Measurements from ENCODE around the gene SCIMP.
"Not testable (repeated sequence)": the region's sequence is repeated elsewhere in the genome, so short reads cannot be mapped to it uniquely, and the experiment has no call there.

The SCIMP gene

GRCh38 chr17:5184288-5184687 is 50.4 kb downstream of the SCIMP start:
- no peak for DNase-seq (ENCODE audit: low spot score)

- no peak for DNase-seq (ENCODE audit: low spot score)
These were observed 51.3 kb downstream of the SCIMP start for GRCh38 chr17:5183410-5183793.

- no peak for DNase-seq (ENCODE audit: low spot score)
These were observed 51.9 kb downstream of the SCIMP start for GRCh38 chr17:5182597-5183409.

- DNase-seq (ENCODE audit: low spot score), result no peak
These were observed 53.0 kb downstream of the SCIMP start for GRCh38 chr17:5181509-5182305.

- DNase-seq (ENCODE audit: low spot score), result no peak
These were observed 55.7 kb downstream of the SCIMP start for GRCh38 chr17:5179003-5179402.

GRCh38 chr17:5175027-5175426 is 59.6 kb downstream of the SCIMP start:
- not testable (repeated sequence) for DNase-seq (ENCODE audit: low spot score)

- not testable (repeated sequence) for DNase-seq (ENCODE audit: low spot score)
These were observed 68.7 kb downstream of the SCIMP start for GRCh38 chr17:5165791-5166564.

- no peak for DNase-seq (ENCODE audit: low spot score)
These were observed 70.2 kb downstream of the SCIMP start for GRCh38 chr17:5164436-5164835.

GRCh38 chr17:5161793-5162192 is 72.9 kb downstream of the SCIMP start:
- DNase-seq (ENCODE audit: low spot score), result not testable (repeated sequence)

GRCh38 chr17:5160702-5161101 is 74.0 kb downstream of the SCIMP start:
- DNase-seq (ENCODE audit: low spot score), result not testable (repeated sequence)

All from CD4-positive, alpha-beta T cell treated with Interleukin-6 at 100 ng/mL for 8 hours (primary cell).